H1 (cell line): ENCODE data around the gene PTN. TPM values are rescaled to one million over a fixed set of nuclear protein-coding genes. Genes with fewer than 3 reads are reported as not detected.

Experiments
- FOSL1 ChIP-seq: IDR thresholded peaks from 2 replicates; pipeline ENCODE4 v1.6.1; 2011; ENCODE audit warnings: mild to moderate bottlenecking, low read depth, low read length, moderate library complexity; ENCODE audit not compliant: insufficient read depth
- MAFK ChIP-seq: IDR thresholded peaks from 2 replicates; pipeline ENCODE4 v1.6.1; 2012; ENCODE audit warnings: low read depth, mild to moderate bottlenecking, improper control_type of control experiment, low read length
- POLR2A ChIP-seq, 2 experiments: IDR thresholded peaks; 1 replicate in 1 of 2; 2 replicates in 1 of 2; pipeline ENCODE4 v1.6.1; 2011; ENCODE audit warnings: low read depth in 2 of 2, low read length in 2 of 2, mild to moderate bottlenecking in 2 of 2; ENCODE audit errors: control extremely low read depth in 1 of 2
- polyA plus RNA-seq, 7 experiments: library from polyadenylated mRNA; depleted of rRNA in 3 of 7; stranded (reverse) in 5 of 7; unstranded in 2 of 7; fragments of >200 nt in 5 of 7; fragments of 200-250 nt in 2 of 7; gene quantifications; 1 replicate in 5 of 7; 2 replicates in 1 of 7; 4 replicates in 1 of 7; pipeline versions ENCODE4 v1.2.1 to v1.2.3, GENCODE V29; 2011 to 2013; ENCODE audit warnings: missing spikeins in 2 of 7, mixed read lengths in 2 of 7
- total RNA-seq: library from RNA; stranded (reverse); fragmentation: NEBNext Ultra II Directional; extraction: Animal tissue kit (Norgen Biotek cat#: 25700); gene quantifications from 2 replicates; pipeline ENCODE4 v1.2.1, GENCODE V29; 2021
- TF ChIP-seq, protein P1 (sequence below): IDR thresholded peaks from 2 replicates; pipeline ENCODE4 v1.6.1; 2011; ENCODE audit warnings: low read depth, mild to moderate bottlenecking, low read length; ENCODE audit not compliant: insufficient read depth

The PTN gene
- total and polyA plus RNA-seq, 2 of the 8 experiments (the other 6 are each of a cell fraction or from before 2014, with no cell fraction given) = 23.1 to 27.8 TPM

DNA sequence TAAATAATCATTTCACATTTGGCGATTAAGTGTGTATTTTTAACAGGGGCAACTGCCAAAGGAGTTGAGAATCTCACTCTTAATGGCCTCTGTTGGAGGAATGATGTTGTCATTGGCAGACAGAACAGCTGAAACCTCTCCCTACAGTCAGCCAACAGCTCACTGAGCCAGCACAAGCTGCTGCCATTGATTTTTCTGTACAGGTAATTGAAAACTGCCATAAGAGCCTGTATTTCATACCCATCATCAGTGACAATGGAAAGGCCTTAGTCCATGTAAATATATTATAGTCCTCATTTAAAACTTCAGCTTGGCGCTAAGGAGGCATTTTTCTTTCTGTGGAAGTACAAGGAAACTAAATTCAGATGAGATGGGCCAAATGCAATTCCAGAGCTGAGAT is 28.1 kb upstream of the PTN start (continued):
- TF ChIP-seq POLR2A (IDR thresholded peaks at IDR 0.05; ENCODE audit: control extremely low read depth in 1 of 2, low read depth in 2 of 2, low read length in 2 of 2) (no peak), MAFK (no peak), FOSL1 (no peak)
- TF ChIP-seq, protein P1, sequence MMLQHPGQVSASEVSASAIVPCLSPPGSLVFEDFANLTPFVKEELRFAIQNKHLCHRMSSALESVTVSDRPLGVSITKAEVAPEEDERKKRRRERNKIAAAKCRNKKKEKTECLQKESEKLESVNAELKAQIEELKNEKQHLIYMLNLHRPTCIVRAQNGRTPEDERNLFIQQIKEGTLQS = no peak
